KOPT-K1 (cell line): ENCODE data around the gene TMEM8B.

ENCODE experiments used
- H3K27ac ChIP-seq: fragments of 200-600 bp; sonication (generic); 2 replicates; pipeline ENCODE4 v1.5.1; 2016; ENCODE audit warnings: antibody characterized with exemption, mild to moderate bottlenecking, low read depth, low read length; ENCODE audit not compliant: poor library complexity, severe bottlenecking
- H3K36me3 ChIP-seq: fragments of 200-600 bp; sonication (generic); 2 replicates; pipeline ENCODE4 v1.5.1; 2017; ENCODE audit warnings: antibody characterized with exemption, mild to moderate bottlenecking, low read length, moderate library complexity; ENCODE audit not compliant: insufficient read depth
- H3K9me3 ChIP-seq: fragments of 200-600 bp; sonication (generic); 2 replicates; pipeline ENCODE4 v1.5.1; 2017; ENCODE audit warnings: antibody characterized with exemption, low read length, mild to moderate bottlenecking; ENCODE audit not compliant: insufficient read depth, poor library complexity, severe bottlenecking

The TMEM8B gene

GRCh38 chr9:35798658-35799374, 30.2 kb upstream of the TMEM8B start:
- Histone ChIP-seq H3K27ac (no peak overlapping the region), H3K9me3 (no peaks in the 10 kb centered on the region), H3K36me3 (peaks cover 6% of the 10 kb centered on the region)

- peaks cover 7% of the 10 kb centered on the region for H3K36me3 ChIP-seq
- no peak overlapping the region for H3K27ac ChIP-seq
Measured at GRCh38 chr9:35800530-35800929, 28.5 kb upstream of the TMEM8B start.

GRCh38 chr9:35801328-35802128, 27.5 kb upstream of the TMEM8B start:
- no peaks in the 10 kb centered on the region for H3K9me3 ChIP-seq
- no peak overlapping the region for H3K27ac ChIP-seq

More at GRCh38 chr9:35800530-35800929, 28.5 kb upstream of the TMEM8B start:
- no peaks in the 10 kb centered on the region for H3K9me3 ChIP-seq

GRCh38 chr9:35806101-35806500, 22.9 kb upstream of the TMEM8B start:
- Histone ChIP-seq H3K9me3 (no peaks in the 10 kb centered on the region), H3K27ac (no peak overlapping the region), H3K36me3 (peaks cover 35% of the 10 kb centered on the region)

More at GRCh38 chr9:35801328-35802128, 27.5 kb upstream of the TMEM8B start:
- H3K36me3 ChIP-seq: peaks cover 13% of the 10 kb centered on the region

GRCh38 chr9:35808433-35808832, 20.6 kb upstream of the TMEM8B start:
- H3K27ac ChIP-seq: no peak overlapping the region
- no peaks in the 10 kb centered on the region for H3K9me3 ChIP-seq
- H3K36me3 ChIP-seq: peaks cover 28% of the 10 kb centered on the region; the same call in 1 of the 2 replicates

GRCh38 chr9:35810122-35810521, 18.9 kb upstream of the TMEM8B start:
- Histone ChIP-seq H3K36me3 (peaks cover 28% of the 10 kb centered on the region; the same call in 1 of the 2 replicates), H3K27ac (no peak overlapping the region), H3K9me3 (no peaks in the 10 kb centered on the region)

GRCh38 chr9:35811381-35812024, 17.5 kb upstream of the TMEM8B start:
- H3K36me3 ChIP-seq: peaks cover 22% of the 10 kb centered on the region; the same call in 1 of the 2 replicates
- no peaks in the 10 kb centered on the region for H3K9me3 ChIP-seq
- H3K27ac ChIP-seq: peak overlapping the region; percentile 63

- Histone ChIP-seq H3K9me3 (no peaks in the 10 kb centered on the region), H3K36me3 (peaks cover 19% of the 10 kb centered on the region; the same call in 1 of the 2 replicates), H3K27ac (peak within 1 kb of the TSS; percentile 63)
Measured at GRCh38 chr9:35812025-35812602, 16.9 kb upstream of the TMEM8B start, which contains the start of gene SPAG8. TSS of gene SPAG8 (minus strand) at chr9:35812262. CDS start at chr9:35812147, 115 bp downstream.

GRCh38 chr9:35813434-35814105, 15.5 kb upstream of the TMEM8B start:
- peak overlapping the region; percentile 87 for H3K27ac ChIP-seq
- H3K9me3 ChIP-seq: no peaks in the 10 kb centered on the region
- peaks cover 8% of the 10 kb centered on the region; the same call in 1 of the 2 replicates for H3K36me3 ChIP-seq

- peaks cover 1% of the 10 kb centered on the region; the same call in 1 of the 2 replicates for H3K36me3 ChIP-seq
- H3K9me3 ChIP-seq: no peaks in the 10 kb centered on the region
- peak overlapping the region; percentile 87 for H3K27ac ChIP-seq
Measured at GRCh38 chr9:35814106-35814840, 14.8 kb upstream of the TMEM8B start.

GRCh38 chr9:35814841-35815543, 14.0 kb upstream of the TMEM8B start, which contains the start of gene HINT2:
TSS of gene HINT2 (minus strand) at chr9:35815042. CDS start at chr9:35814979, 63 bp downstream.
- no peaks in the 10 kb centered on the region for H3K9me3 ChIP-seq
- peak within 1 kb of the TSS; percentile 87 for H3K27ac ChIP-seq
- no peaks in the 10 kb centered on the region for H3K36me3 ChIP-seq

- Histone ChIP-seq H3K27ac (no peak overlapping the region), H3K9me3 (no peaks in the 10 kb centered on the region), H3K36me3 (no peaks in the 10 kb centered on the region)
Measured at GRCh38 chr9:35816708-35817107, 12.3 kb upstream of the TMEM8B start.

- Histone ChIP-seq H3K36me3 (no peaks in the 10 kb centered on the region), H3K9me3 (no peaks in the 10 kb centered on the region), H3K27ac (no peak overlapping the region)
Measured at GRCh38 chr9:35818341-35818740, 10.7 kb upstream of the TMEM8B start.
